HCT116 (cell line): ENCODE measurements around the gene MEGF10. TPM values are rescaled to one million over a fixed set of nuclear protein-coding genes. Genes with fewer than 3 reads are reported as not detected.

Experiments
- ATAC-seq: fragments of 200-7000 bp; cut with Tn5 transposase; 2 replicates; pipeline ENCODE4 v1.9.1; 2020; ENCODE audit warnings: mild to moderate bottlenecking, moderate library complexity
- BruUV-seq: library from RNA; stranded (reverse); fragments of 400-500 nt; replicated peaks from 2 replicates; lab custom pipeline; 2021; lab: Mats Ljungman, UMichigan
- CTCF ChIA-PET: fragments of 300-600 bp; sonication (Branson Sonifier 250); formaldehyde crosslinking; loops from one replicate; lab custom pipeline; 2021; ENCODE audit warnings: antibody characterized with exemption; lab: Charles Lee
- POLR2A ChIA-PET: fragments of 300-600, 350-600 bp; sonication (Branson Sonifier 250); formaldehyde crosslinking; loops from one replicate; lab custom pipeline; 2021; ENCODE audit warnings: antibody characterized with exemption; lab: Charles Lee
- RAD21 ChIA-PET, 2 experiments: fragments of 300-600 bp; sonication (Branson Sonifier 250); formaldehyde crosslinking; loops; one replicate each; lab custom pipeline; 2023; ENCODE audit warnings: low total read pairs in 2 of 2; ENCODE audit not compliant: uncharacterized antibody in 2 of 2, unreplicated experiment in 2 of 2, low non-redundant PET in 1 of 2; lab: Charles Lee
- DNase-seq: peaks from one replicate; pipeline ENCODE4 v3.0.0-alpha.2; 2010; ENCODE audit warnings: low read depth, low spot score
- H2AFZ ChIP-seq: fragments of 200-600 bp; shearing (Covaris generic), sonication (generic); 2 replicates; pipeline ENCODE4 v1.6.1; 2017; ENCODE audit warnings: low read depth, mixed run types, mixed read lengths, antibody characterized with exemption, low read length; ENCODE audit not compliant: poor library complexity, severe bottlenecking
- H3K27ac ChIP-seq: 2 replicates; pipeline ENCODE4 v1.5.1; 2012; ENCODE audit warnings: low read depth, low read length
- H3K27me3 ChIP-seq: fragments of 200-600 bp; sonication (generic); 2 replicates; pipeline ENCODE4 v1.6.1; 2016; ENCODE audit warnings: mixed run types, low read length, mixed read lengths; ENCODE audit not compliant: insufficient read depth
- H3K36me3 ChIP-seq, 2 experiments: fragments of 200-500 bp in 1 of 2; fragments of 200-600 bp in 1 of 2; sonication (Bioruptor generic) in 1 of 2; sonication (generic) in 1 of 2; 2 replicates each; pipeline versions ENCODE4 v1.5.1 to v1.6.1; 2014 to 2016; ENCODE audit warnings: low read length in 2 of 2, inconsistent platforms in 1 of 2, mixed read lengths in 1 of 2, mixed run types in 1 of 2; ENCODE audit not compliant: insufficient read depth in 2 of 2, control insufficient read depth in 1 of 2
- H3K4me1 ChIP-seq, 2 experiments: fragments of 200-600 bp in 1 of 2; sonication (generic) in 1 of 2; 2 replicates each; pipeline versions ENCODE4 v1.5.1 to v1.6.1; 2012 to 2017; ENCODE audit warnings: low read length in 2 of 2, inconsistent platforms in 1 of 2, mild to moderate bottlenecking in 1 of 2, mixed read lengths in 1 of 2, mixed run types in 1 of 2, moderate library complexity in 1 of 2; ENCODE audit not compliant: insufficient read depth in 2 of 2, control insufficient read depth in 1 of 2
- H3K4me2 ChIP-seq: fragments of 200-600 bp; sonication (generic); 2 replicates; pipeline ENCODE4 v1.6.1; 2017; ENCODE audit warnings: mixed run types, low read length, mixed read lengths
- H3K4me3 ChIP-seq, 2 experiments: fragments of 200-600 bp in 1 of 2; sonication (generic) in 1 of 2; replicated peaks in 1 of 2; 2 replicates each; pipeline ENCODE4 v1.5.1; 2011 to 2016; ENCODE audit warnings: low read length in 2 of 2, control low read depth in 1 of 2, low read depth in 1 of 2, mild to moderate bottlenecking in 1 of 2, mixed read lengths in 1 of 2, mixed run types in 1 of 2
- H3K79me2 ChIP-seq: fragments of 200-600 bp; sonication (generic); 2 replicates; pipeline ENCODE4 v1.6.1; 2017; ENCODE audit warnings: mild to moderate bottlenecking, mixed run types, low read length, moderate library complexity, mixed read lengths; ENCODE audit not compliant: insufficient read depth
- H3K9ac ChIP-seq: fragments of 200-600 bp; sonication (generic); 2 replicates; pipeline ENCODE4 v1.6.1; 2016; ENCODE audit warnings: low read length, mixed read lengths
- H3K9me2 ChIP-seq: fragments of 200-600 bp; sonication (generic), shearing (Covaris generic); 2 replicates; pipeline ENCODE4 v1.6.1; 2017; ENCODE audit warnings: mixed run types, mild to moderate bottlenecking, moderate library complexity; ENCODE audit not compliant: insufficient read depth
- H3K9me3 ChIP-seq, 2 experiments: fragments of 200-500 bp in 1 of 2; fragments of 200-600 bp in 1 of 2; sonication (Bioruptor generic) in 1 of 2; sonication (generic) in 1 of 2; 2 replicates each; pipeline ENCODE4 v1.6.1; 2014 to 2017; ENCODE audit warnings: low read length in 2 of 2, mixed read lengths in 2 of 2, inconsistent platforms in 1 of 2, low read depth in 1 of 2, mild to moderate bottlenecking in 1 of 2, mixed run types in 1 of 2, moderate library complexity in 1 of 2; ENCODE audit not compliant: control insufficient read depth in 1 of 2, insufficient read depth in 1 of 2
- H4K20me1 ChIP-seq: fragments of 200-600 bp; sonication (generic), shearing (Covaris generic); 2 replicates; pipeline ENCODE4 v1.6.1; 2017; ENCODE audit warnings: mixed run types, mild to moderate bottlenecking, moderate library complexity; ENCODE audit not compliant: insufficient read depth
- EGR1 ChIP-seq: IDR thresholded peaks from 2 replicates; pipeline ENCODE4 v1.6.1; 2012; ENCODE audit warnings: low read depth
- ELF1 ChIP-seq: IDR thresholded peaks from 2 replicates; pipeline ENCODE4 v1.6.1; 2012; ENCODE audit warnings: low read depth, borderline replicate concordance
- JUND ChIP-seq: IDR thresholded peaks from 2 replicates; pipeline ENCODE4 v1.6.1; 2012
- POLR2A ChIP-seq: IDR thresholded peaks from 2 replicates; pipeline ENCODE4 v1.7.0; 2011; ENCODE audit warnings: borderline replicate concordance; ENCODE audit not compliant: insufficient read depth, insufficient read length; ENCODE audit errors: extremely low read depth
- POLR2AphosphoS5 ChIP-seq: IDR thresholded peaks from 2 replicates; pipeline ENCODE4 v1.6.1; 2011; ENCODE audit warnings: mild to moderate bottlenecking, low read depth, low read length, moderate library complexity
- RAD21 ChIP-seq: IDR thresholded peaks from 2 replicates; pipeline ENCODE4 v1.6.1; 2012; ENCODE audit warnings: low read depth, mild to moderate bottlenecking
- SIN3A ChIP-seq: IDR thresholded peaks from 2 replicates; pipeline ENCODE4 v1.6.1; 2012; ENCODE audit warnings: low read depth
- TCF7L2 ChIP-seq: IDR thresholded peaks from 2 replicates; pipeline ENCODE4 v1.7.0; 2011; ENCODE audit warnings: borderline replicate concordance, inconsistent platforms; ENCODE audit not compliant: insufficient read depth, insufficient read length; ENCODE audit errors: extremely low read depth
- YY1 ChIP-seq: IDR thresholded peaks from 2 replicates; pipeline ENCODE4 v1.6.1; 2011; ENCODE audit warnings: low read length, low read depth, moderate library complexity, mild to moderate bottlenecking; ENCODE audit not compliant: insufficient replicate concordance; ENCODE audit errors: extremely low read depth
- ZFX ChIP-seq: fragments of 450-650 bp; IDR thresholded peaks from 2 replicates; pipeline ENCODE4 v1.6.1; 2017
- intact Hi-C: fragments of 100-400 bp; cut with micrococcal nuclease; formaldehyde crosslinking; loops from 2 replicates; pipeline ENCODE4 v1.10.0; 2022
- total RNA-seq: library from RNA; stranded (reverse); gene quantifications from one replicate; pipeline ENCODE4 v1.2.1, GENCODE V29; 2021; ENCODE audit not compliant: unreplicated experiment
- TF ChIP-seq, protein P1 (sequence below): IDR thresholded peaks from 2 replicates; pipeline ENCODE4 v1.6.1; 2012
- TF ChIP-seq, protein P2 (sequence below): IDR thresholded peaks from 2 replicates; pipeline ENCODE4 v1.6.1; 2012; ENCODE audit warnings: low read depth
- TF ChIP-seq, protein P3 (sequence below), 3 experiments: fragments of 200-600 bp in 1 of 3; sonication (generic) in 1 of 3; IDR thresholded peaks in 2 of 3; conservative IDR thresholded peaks in 1 of 3; 2 replicates each; pipeline ENCODE4 v1.5.1; 2012 to 2017; ENCODE audit warnings: low read depth in 2 of 3, low read length in 2 of 3, antibody characterized with exemption in 1 of 3, borderline replicate concordance in 1 of 3, control low read depth in 1 of 3, mild to moderate bottlenecking in 1 of 3, mixed read lengths in 1 of 3, mixed run types in 1 of 3, moderate library complexity in 1 of 3; ENCODE audit not compliant: insufficient read depth in 1 of 3

The MEGF10 gene
- total RNA-seq, 1 experiment from 2014 or later: 0.02 TPM

DNA sequence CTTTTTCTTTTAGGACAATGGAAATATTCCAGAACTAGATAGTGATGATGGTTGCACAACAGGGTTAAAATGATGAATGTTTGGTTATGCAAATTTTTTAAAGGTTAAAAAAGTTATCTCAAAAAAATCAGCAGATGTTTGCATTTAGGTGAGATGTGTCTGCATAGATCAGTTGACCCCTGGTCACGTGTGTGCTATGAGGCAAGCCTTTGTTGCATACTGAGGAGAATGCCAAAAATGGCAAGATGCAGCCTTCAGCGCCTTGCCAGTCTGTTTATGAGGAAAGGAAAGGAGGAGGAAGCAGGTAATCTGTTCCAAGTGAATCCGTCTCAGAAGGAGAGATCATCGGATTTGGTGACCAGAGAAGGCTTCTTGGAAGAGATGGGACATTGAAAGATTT is 11.9 kb downstream of the MEGF10 start:
- Histone ChIP-seq H4K20me1 (no peaks in the 10 kb centered on the region), H3K36me3 (no peaks in the 10 kb centered on the region), H3K4me2 (no peak overlapping the region), H3K4me3 (no peak overlapping the region), H3K9me2 (no peaks in the 10 kb centered on the region), H3K27ac (no peak overlapping the region)
- RAD21 ChIA-PET: no interaction called here
- no TSS peak for BruUV-seq
- TF ChIP-seq POLR2A: no peak
- TF ChIP-seq ZFX: no peak
- TF ChIP-seq, protein P1, sequence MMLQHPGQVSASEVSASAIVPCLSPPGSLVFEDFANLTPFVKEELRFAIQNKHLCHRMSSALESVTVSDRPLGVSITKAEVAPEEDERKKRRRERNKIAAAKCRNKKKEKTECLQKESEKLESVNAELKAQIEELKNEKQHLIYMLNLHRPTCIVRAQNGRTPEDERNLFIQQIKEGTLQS: no peak
- TF ChIP-seq SIN3A: no peak
- TF ChIP-seq RAD21: no peak
- TF ChIP-seq, all 23 proteins: peak for 0
- no peak for ATAC-seq
- ChIA-PET POLR2A (no interaction called here), CTCF (no interaction called here)
- Histone ChIP-seq H3K9ac (no peak overlapping the region), H3K9me3 (no peaks in the 10 kb centered on the region), H3K27me3 (no peaks in the 10 kb centered on the region), H2AFZ (no peak overlapping the region), H3K4me1 (no peaks in the 10 kb centered on the region), H3K79me2 (no peaks in the 10 kb centered on the region)
- DNase-seq: no peak
- intact Hi-C loops: no loop called here

DNA sequence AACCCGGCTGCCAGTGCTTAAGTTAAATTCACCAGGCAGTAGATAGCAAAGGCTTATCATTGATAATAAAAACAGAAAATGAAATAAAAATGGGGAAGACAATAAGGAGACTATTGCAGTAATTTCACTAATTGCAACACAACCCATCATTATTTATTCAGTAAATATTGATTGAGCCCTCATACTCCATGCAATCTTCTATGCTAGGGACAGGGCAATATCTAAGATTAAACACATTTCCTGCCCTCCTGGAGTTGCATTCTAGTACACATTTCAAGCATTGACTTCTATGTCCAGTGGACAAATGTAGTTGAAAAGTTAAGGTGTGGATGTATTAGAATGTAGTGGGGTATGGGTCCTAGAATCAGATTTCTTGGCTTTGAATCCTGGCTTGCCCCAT is 12.8 kb downstream of the MEGF10 start:
- Histone ChIP-seq H3K79me2 (no peaks in the 10 kb centered on the region), H3K9me3 (no peaks in the 10 kb centered on the region), H4K20me1 (no peaks in the 10 kb centered on the region), H2AFZ (no peak overlapping the region), H3K4me2 (no peak overlapping the region), H3K9me2 (no peaks in the 10 kb centered on the region), H3K4me3 (no peak overlapping the region), H3K4me1 (no peaks in the 10 kb centered on the region), H3K9ac (no peak overlapping the region), H3K27ac (no peak overlapping the region), H3K36me3 (no peaks in the 10 kb centered on the region), H3K27me3 (no peaks in the 10 kb centered on the region)
- ATAC-seq (no peak), DNase-seq (no peak)
- ChIA-PET POLR2A (no interaction called here), RAD21 (no interaction called here), CTCF (interaction anchor here (0.9 kb wide), 1 partner anchor 12 kb away, joined by 3 read pairs; no protein-coding TSS in a partner anchor)
- intact Hi-C loops: no loop called here
- no TSS peak for BruUV-seq
- TF ChIP-seq, protein P2, sequence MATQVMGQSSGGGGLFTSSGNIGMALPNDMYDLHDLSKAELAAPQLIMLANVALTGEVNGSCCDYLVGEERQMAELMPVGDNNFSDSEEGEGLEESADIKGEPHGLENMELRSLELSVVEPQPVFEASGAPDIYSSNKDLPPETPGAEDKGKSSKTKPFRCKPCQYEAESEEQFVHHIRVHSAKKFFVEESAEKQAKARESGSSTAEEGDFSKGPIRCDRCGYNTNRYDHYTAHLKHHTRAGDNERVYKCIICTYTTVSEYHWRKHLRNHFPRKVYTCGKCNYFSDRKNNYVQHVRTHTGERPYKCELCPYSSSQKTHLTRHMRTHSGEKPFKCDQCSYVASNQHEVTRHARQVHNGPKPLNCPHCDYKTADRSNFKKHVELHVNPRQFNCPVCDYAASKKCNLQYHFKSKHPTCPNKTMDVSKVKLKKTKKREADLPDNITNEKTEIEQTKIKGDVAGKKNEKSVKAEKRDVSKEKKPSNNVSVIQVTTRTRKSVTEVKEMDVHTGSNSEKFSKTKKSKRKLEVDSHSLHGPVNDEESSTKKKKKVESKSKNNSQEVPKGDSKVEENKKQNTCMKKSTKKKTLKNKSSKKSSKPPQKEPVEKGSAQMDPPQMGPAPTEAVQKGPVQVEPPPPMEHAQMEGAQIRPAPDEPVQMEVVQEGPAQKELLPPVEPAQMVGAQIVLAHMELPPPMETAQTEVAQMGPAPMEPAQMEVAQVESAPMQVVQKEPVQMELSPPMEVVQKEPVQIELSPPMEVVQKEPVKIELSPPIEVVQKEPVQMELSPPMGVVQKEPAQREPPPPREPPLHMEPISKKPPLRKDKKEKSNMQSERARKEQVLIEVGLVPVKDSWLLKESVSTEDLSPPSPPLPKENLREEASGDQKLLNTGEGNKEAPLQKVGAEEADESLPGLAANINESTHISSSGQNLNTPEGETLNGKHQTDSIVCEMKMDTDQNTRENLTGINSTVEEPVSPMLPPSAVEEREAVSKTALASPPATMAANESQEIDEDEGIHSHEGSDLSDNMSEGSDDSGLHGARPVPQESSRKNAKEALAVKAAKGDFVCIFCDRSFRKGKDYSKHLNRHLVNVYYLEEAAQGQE: no peak
- TF ChIP-seq POLR2AphosphoS5 (no peak), TCF7L2 (no peak), JUND (no peak), RAD21 (no peak), ELF1 (no peak), YY1 (no peak), EGR1 (no peak)
- TF ChIP-seq, protein P3, sequence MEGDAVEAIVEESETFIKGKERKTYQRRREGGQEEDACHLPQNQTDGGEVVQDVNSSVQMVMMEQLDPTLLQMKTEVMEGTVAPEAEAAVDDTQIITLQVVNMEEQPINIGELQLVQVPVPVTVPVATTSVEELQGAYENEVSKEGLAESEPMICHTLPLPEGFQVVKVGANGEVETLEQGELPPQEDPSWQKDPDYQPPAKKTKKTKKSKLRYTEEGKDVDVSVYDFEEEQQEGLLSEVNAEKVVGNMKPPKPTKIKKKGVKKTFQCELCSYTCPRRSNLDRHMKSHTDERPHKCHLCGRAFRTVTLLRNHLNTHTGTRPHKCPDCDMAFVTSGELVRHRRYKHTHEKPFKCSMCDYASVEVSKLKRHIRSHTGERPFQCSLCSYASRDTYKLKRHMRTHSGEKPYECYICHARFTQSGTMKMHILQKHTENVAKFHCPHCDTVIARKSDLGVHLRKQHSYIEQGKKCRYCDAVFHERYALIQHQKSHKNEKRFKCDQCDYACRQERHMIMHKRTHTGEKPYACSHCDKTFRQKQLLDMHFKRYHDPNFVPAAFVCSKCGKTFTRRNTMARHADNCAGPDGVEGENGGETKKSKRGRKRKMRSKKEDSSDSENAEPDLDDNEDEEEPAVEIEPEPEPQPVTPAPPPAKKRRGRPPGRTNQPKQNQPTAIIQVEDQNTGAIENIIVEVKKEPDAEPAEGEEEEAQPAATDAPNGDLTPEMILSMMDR (IDR thresholded peaks at IDR 0.05 in 2 of 3, conservative IDR thresholded peaks at IDR 0.05 in 1 of 3; ENCODE audit: borderline replicate concordance in 1 of 3, insufficient read depth in 1 of 3, low read depth in 2 of 3, low read length in 2 of 3): no peak
